Neural cell (in vitro differentiated cells): ENCODE results near the gene LIMS1. TPM values are rescaled to one million over a fixed set of nuclear protein-coding genes. Genes with fewer than 3 reads are reported as not detected.

Source experiments
- H2AFZ ChIP-seq: fragments of 200-600, 300-800 bp; sonication (generic), shearing (Covaris generic); 2 replicates; pipeline ENCODE4 v1.6.0; 2014; ENCODE audit warnings: low read depth, mild to moderate bottlenecking, antibody characterized with exemption, low read length, moderate library complexity
- H3F3A ChIP-seq: fragments of 200-600 bp; shearing (Covaris generic); 2 replicates; pipeline ENCODE4 v1.6.1; 2016; ENCODE audit warnings: mild to moderate bottlenecking, moderate library complexity, mixed read lengths, antibody characterized with exemption, low read length; ENCODE audit not compliant: insufficient read depth, poor library complexity, severe bottlenecking
- H3K27ac ChIP-seq: fragments of 200-600, 300-800 bp; sonication (generic), shearing (Covaris generic); 2 replicates; pipeline ENCODE4 v1.5.1; 2014; ENCODE audit warnings: mild to moderate bottlenecking, low read length, moderate library complexity
- H3K27me3 ChIP-seq: fragments of 300-800, 200-600 bp; sonication (generic), shearing (Covaris generic); 2 replicates; pipeline ENCODE4 v1.6.0; 2014; ENCODE audit warnings: mild to moderate bottlenecking, low read depth, low read length, moderate library complexity; ENCODE audit not compliant: insufficient read depth
- H3K36me3 ChIP-seq: fragments of 300-800, 200-600 bp; sonication (generic), shearing (Covaris generic); 2 replicates; pipeline ENCODE4 v1.5.1; 2014; ENCODE audit warnings: mild to moderate bottlenecking, antibody characterized with exemption, low read length, moderate library complexity; ENCODE audit not compliant: insufficient read depth
- H3K4me2 ChIP-seq: fragments of 300-800, 200-600 bp; sonication (generic), shearing (Covaris generic); 2 replicates; pipeline ENCODE4 v1.6.0; 2014; ENCODE audit warnings: mild to moderate bottlenecking, low read length
- H3K4me3 ChIP-seq: fragments of 300-800, 200-600 bp; sonication (generic), shearing (Covaris generic); 2 replicates; pipeline ENCODE4 v1.5.1; 2014; ENCODE audit warnings: mild to moderate bottlenecking, low read length, moderate library complexity
- H3K79me2 ChIP-seq: fragments of 200-600 bp; shearing (Covaris generic); replicated peaks from 2 replicates; pipeline ENCODE4 v1.6.0; 2014; ENCODE audit warnings: mild to moderate bottlenecking, low read length, moderate library complexity; ENCODE audit not compliant: insufficient read depth
- H3K9ac ChIP-seq: fragments of 300-800, 200-600 bp; sonication (generic), shearing (Covaris generic); 2 replicates; pipeline ENCODE4 v1.6.1; 2016; ENCODE audit warnings: mild to moderate bottlenecking, low read length, mixed read lengths
- H3K9me2 ChIP-seq: fragments of 200-600 bp; shearing (Covaris generic); 2 replicates; pipeline ENCODE4 v1.6.1; 2016; ENCODE audit warnings: mild to moderate bottlenecking, low read length, mixed read lengths; ENCODE audit not compliant: insufficient read depth
- H3K9me3 ChIP-seq: fragments of 200-600, 300-800 bp; sonication (generic), shearing (Covaris generic); 2 replicates; pipeline ENCODE4 v1.6.1; 2016; ENCODE audit warnings: mild to moderate bottlenecking, mixed run types, low read length, moderate library complexity, mixed read lengths
- H4K20me1 ChIP-seq: fragments of 200-600 bp; shearing (Covaris generic); 2 replicates; pipeline ENCODE4 v1.6.1; 2016; ENCODE audit warnings: mild to moderate bottlenecking, mixed run types; ENCODE audit not compliant: insufficient read depth
- CTCF ChIP-seq: fragments of 450-650 bp; IDR thresholded peaks from 2 replicates; pipeline ENCODE4 v1.5.1; 2014; ENCODE audit warnings: antibody characterized with exemption, mild to moderate bottlenecking, moderate library complexity; ENCODE audit not compliant: poor library complexity, severe bottlenecking
- EP300 ChIP-seq: fragments of 450-650 bp; conservative IDR thresholded peaks from 2 replicates; pipeline ENCODE4 v1.6.1; 2014; ENCODE audit warnings: antibody characterized with exemption, mild to moderate bottlenecking, moderate library complexity; ENCODE audit not compliant: poor library complexity, severe bottlenecking
- EZH2 ChIP-seq: fragments of 200-600, 300-800 bp; shearing (Covaris generic), sonication (generic); IDR thresholded peaks from 2 replicates; pipeline ENCODE4 v1.6.1; 2014; ENCODE audit warnings: antibody characterized with exemption, low read length, borderline replicate concordance, mild to moderate bottlenecking; ENCODE audit not compliant: insufficient read depth, poor library complexity, severe bottlenecking
- MXI1 ChIP-seq: fragments of 450-650 bp; conservative IDR thresholded peaks from 2 replicates; pipeline ENCODE4 v1.6.1; 2014; ENCODE audit warnings: antibody characterized with exemption, mild to moderate bottlenecking; ENCODE audit not compliant: poor library complexity, severe bottlenecking
- POLR2AphosphoS5 ChIP-seq: IDR thresholded peaks from 2 replicates; pipeline ENCODE4 v1.6.1; 2012
- RAD21 ChIP-seq: fragments of 450-650 bp; conservative IDR thresholded peaks from 2 replicates; pipeline ENCODE4 v1.6.1; 2014; ENCODE audit warnings: antibody characterized with exemption, mild to moderate bottlenecking, moderate library complexity
- REST ChIP-seq: IDR thresholded peaks from 2 replicates; pipeline ENCODE4 v1.6.1; 2012; ENCODE audit warnings: borderline replicate concordance
- SMC3 ChIP-seq: fragments of 450-650 bp; conservative IDR thresholded peaks from 2 replicates; pipeline ENCODE4 v1.6.1; 2014; ENCODE audit warnings: antibody characterized with exemption, mild to moderate bottlenecking, moderate library complexity; ENCODE audit not compliant: poor library complexity
- TAF1 ChIP-seq: IDR thresholded peaks from 2 replicates; pipeline ENCODE4 v1.6.1; 2012; ENCODE audit warnings: low read depth
- polyA plus RNA-seq: library from polyadenylated mRNA; depleted of rRNA; stranded (reverse); fragments of >200 nt; gene quantifications from 2 replicates; pipeline ENCODE4 v1.2.3, GENCODE V29; 2014

The LIMS1 gene
- polyA plus RNA-seq, 1 donor from 2014 or later, result 12.3 TPM

DNA sequence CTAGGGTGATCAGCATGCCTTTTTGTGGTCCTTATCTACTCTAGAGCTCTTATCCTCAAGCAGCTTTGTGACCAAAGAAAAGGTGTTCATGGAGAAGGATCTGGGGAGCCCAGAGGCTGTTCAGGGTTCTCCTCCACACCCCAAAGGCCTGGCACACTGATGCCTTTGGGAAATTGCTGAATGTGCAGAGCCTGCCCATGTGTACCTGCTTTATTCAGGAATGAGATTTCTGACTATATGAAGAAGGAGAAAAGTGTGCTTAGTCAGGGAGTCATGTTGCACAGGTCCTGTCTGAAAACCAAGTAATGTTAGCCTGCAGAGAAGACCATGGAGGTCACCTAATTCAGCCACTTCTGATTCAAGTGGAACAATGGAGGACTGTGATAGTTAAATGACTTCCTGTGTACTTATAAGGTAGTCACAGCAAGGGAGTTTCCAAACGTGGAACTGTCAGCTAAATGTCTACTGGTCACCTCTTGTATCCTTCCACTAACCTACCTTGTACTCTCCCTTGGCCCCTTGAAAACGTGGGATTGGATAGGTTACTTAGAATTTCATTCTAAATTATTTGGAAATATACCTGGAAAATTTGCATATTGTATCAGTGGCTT lies 81.3 kb downstream of the LIMS1 start:
- Histone ChIP-seq H3F3A (no peaks in the 10 kb centered on the region), H3K79me2 (no peaks in the 10 kb centered on the region), H3K27ac (no peak overlapping the region), H2AFZ (no peak overlapping the region), H3K9me2 (no peaks in the 10 kb centered on the region), H3K36me3 (no peaks in the 10 kb centered on the region), H3K27me3 (no peaks in the 10 kb centered on the region), H3K4me2 (no peak overlapping the region), H3K9ac (no peak overlapping the region), H3K9me3 (no peaks in the 10 kb centered on the region), H4K20me1 (no peaks in the 10 kb centered on the region), H3K4me3 (no peak overlapping the region)
- TF ChIP-seq EZH2, result no peak
- no peak for TF ChIP-seq EP300
- TF ChIP-seq SMC3, result no peak
- TF ChIP-seq RAD21, result no peak
- TF ChIP-seq TAF1, result no peak
- TF ChIP-seq MXI1, result no peak
- no peak for TF ChIP-seq POLR2AphosphoS5
- no peak for TF ChIP-seq CTCF
- TF ChIP-seq REST, result no peak

- H3K79me2 ChIP-seq, result no peaks in the 10 kb centered on the region
- no peaks in the 10 kb centered on the region for H3K36me3 ChIP-seq
- H3K9me3 ChIP-seq, result no peaks in the 10 kb centered on the region
- no peak overlapping the region for H3K9ac ChIP-seq
- TF ChIP-seq REST, result no peak
- TF ChIP-seq TAF1, result no peak
- TF ChIP-seq EP300, result no peak
- TF ChIP-seq EZH2, result no peak
- no peak for TF ChIP-seq CTCF
- no peak for TF ChIP-seq RAD21
- TF ChIP-seq MXI1, result no peak
- TF ChIP-seq POLR2AphosphoS5, result no peak
- no peak for TF ChIP-seq SMC3
- H3K27me3 ChIP-seq, result no peaks in the 10 kb centered on the region
- no peak overlapping the region for H3K4me3 ChIP-seq
- no peaks in the 10 kb centered on the region for H4K20me1 ChIP-seq
- no peaks in the 10 kb centered on the region for H3F3A ChIP-seq
- H3K9me2 ChIP-seq, result no peaks in the 10 kb centered on the region
- no peak overlapping the region for H2AFZ ChIP-seq
- no peak overlapping the region for H3K27ac ChIP-seq
- H3K4me2 ChIP-seq, result no peak overlapping the region
Measured at GRCh38 chr2:108616318-108616717, 82.0 kb downstream of the LIMS1 start.
